Measurements from ENCODE around the gene ENTR1.

The ENTR1 gene

GRCh38 chr9:136383436-136383835 is 27.0 kb downstream of the ENTR1 start:
- no peak for DNase-seq (ENCODE audit: low read depth)
- no peak for TF ChIP-seq CTCF (IDR thresholded peaks at IDR 0.05; ENCODE audit: low read depth, low read length, missing control alignments)
- H3K4me3 ChIP-seq (ENCODE audit: low read depth, low read length): no peak overlapping the region

GRCh38 chr9:136381966-136382513 is 28.4 kb downstream of the ENTR1 start:
- no peak for TF ChIP-seq CTCF (IDR thresholded peaks at IDR 0.05; ENCODE audit: low read depth, low read length, missing control alignments)
- no peak for DNase-seq (ENCODE audit: low read depth)
- no peak overlapping the region for H3K4me3 ChIP-seq (ENCODE audit: low read depth, low read length)

- no peak for DNase-seq (ENCODE audit: low read depth)
- H3K4me3 ChIP-seq (ENCODE audit: low read depth, low read length): no peak overlapping the region
- TF ChIP-seq CTCF (IDR thresholded peaks at IDR 0.05; ENCODE audit: low read depth, low read length, missing control alignments): no peak
Observed at GRCh38 chr9:136381311-136381710, 29.1 kb downstream of the ENTR1 start.

GRCh38 chr9:136380381-136380780 is 30.0 kb downstream of the ENTR1 start:
- DNase-seq (ENCODE audit: low read depth): no peak
- H3K4me3 ChIP-seq (ENCODE audit: low read depth, low read length): no peak overlapping the region
- TF ChIP-seq CTCF (IDR thresholded peaks at IDR 0.05; ENCODE audit: low read depth, low read length, missing control alignments): no peak

GRCh38 chr9:136379891-136380290 is 30.5 kb downstream of the ENTR1 start:
- no peak overlapping the region for H3K4me3 ChIP-seq (ENCODE audit: low read depth, low read length)
- no peak for TF ChIP-seq CTCF (IDR thresholded peaks at IDR 0.05; ENCODE audit: low read depth, low read length, missing control alignments)
- DNase-seq (ENCODE audit: low read depth): no peak

- no peak overlapping the region for H3K4me3 ChIP-seq (ENCODE audit: low read depth, low read length)
- no peak for TF ChIP-seq CTCF (IDR thresholded peaks at IDR 0.05; ENCODE audit: low read depth, low read length, missing control alignments)
- DNase-seq (ENCODE audit: low read depth): no peak
Observed at GRCh38 chr9:136379401-136379800, 31.0 kb downstream of the ENTR1 start.

GRCh38 chr9:136379003-136379287 is 31.5 kb downstream of the ENTR1 start:
- TF ChIP-seq CTCF (IDR thresholded peaks at IDR 0.05; ENCODE audit: low read depth, low read length, missing control alignments): no peak
- no peak overlapping the region for H3K4me3 ChIP-seq (ENCODE audit: low read depth, low read length)
- DNase-seq (ENCODE audit: low read depth): no peak

All from GM12864 (cell line).